Stimulated activated CD8-positive, alpha-beta memory T cell treated with anti-CD3 and anti-CD28 coated beads, Interleukin-15, amount 100 ng/mL, for 4 hours (primary cell): ENCODE data around the gene FCMR.
"Not testable (repeated sequence)": the region's sequence is repeated elsewhere in the genome, so short reads cannot be mapped to it uniquely, and the experiment has no call there.

Experiments
- DNase-seq, 2 donors: peaks; one replicate each; pipeline ENCODE4 v3.0.0-alpha.2; 2020; ENCODE audit warnings: low read depth in 2 of 2

The FCMR gene

DNA sequence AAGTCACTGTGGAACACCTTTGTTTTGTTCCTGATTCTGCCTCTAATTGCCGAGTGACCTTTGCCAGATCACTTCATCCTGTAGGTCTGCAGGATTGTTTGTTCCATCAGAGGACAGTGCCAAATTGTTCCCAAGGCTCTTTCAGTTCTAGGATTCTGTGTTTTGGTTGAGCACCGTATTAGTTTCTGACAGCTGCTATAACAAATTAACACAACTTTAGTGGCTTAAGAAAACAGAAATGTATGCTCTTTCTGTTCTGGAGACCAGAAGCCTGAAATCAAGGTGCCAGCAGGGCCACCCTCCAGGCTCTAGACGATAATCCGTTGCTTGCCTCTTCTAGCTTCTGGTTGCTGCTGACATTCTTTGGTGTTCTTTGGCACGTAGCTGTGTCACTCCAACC is 27.9 kb upstream of the FCMR start:
- DNase-seq, result no peak

DNA sequence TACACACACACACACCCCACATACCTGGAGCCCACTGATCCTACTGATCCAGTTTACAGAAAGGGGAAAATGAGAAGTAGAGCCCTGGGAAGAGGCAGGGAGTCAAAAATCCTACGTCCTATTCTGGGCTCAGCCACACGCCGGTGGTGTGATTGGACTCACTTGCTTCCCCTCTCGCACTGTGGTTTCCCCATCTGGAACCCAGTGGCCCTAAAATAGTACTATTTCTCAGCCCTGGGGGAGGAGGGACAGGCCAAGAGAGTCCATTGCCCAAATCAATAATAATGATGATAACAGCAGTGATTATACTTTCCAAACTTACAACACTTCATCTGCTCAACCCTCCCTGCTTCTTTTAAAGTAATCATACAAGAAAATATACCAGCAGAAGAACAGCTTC is 27.5 kb upstream of the FCMR start:
- DNase-seq, result no peak

DNA sequence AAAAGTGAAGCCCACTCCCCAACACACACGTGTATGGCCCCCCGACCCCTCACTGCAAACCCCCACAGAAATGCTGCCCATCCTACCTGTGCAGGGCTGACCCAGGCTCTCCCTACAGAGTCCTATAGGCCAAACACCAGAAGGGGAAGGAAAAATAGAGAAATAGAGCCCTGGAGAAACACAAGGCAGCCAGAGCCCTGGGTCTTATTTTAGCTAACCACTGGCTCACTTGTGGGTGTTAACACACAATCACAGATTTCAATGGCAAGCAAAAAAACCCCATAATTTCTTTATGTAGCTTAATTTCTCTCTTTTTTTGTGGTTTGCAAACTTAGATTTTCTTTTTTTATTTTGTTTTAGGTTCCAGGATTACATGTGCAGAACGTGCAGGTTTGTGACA is 25.5 kb upstream of the FCMR start:
- DNase-seq, result no peak

DNA sequence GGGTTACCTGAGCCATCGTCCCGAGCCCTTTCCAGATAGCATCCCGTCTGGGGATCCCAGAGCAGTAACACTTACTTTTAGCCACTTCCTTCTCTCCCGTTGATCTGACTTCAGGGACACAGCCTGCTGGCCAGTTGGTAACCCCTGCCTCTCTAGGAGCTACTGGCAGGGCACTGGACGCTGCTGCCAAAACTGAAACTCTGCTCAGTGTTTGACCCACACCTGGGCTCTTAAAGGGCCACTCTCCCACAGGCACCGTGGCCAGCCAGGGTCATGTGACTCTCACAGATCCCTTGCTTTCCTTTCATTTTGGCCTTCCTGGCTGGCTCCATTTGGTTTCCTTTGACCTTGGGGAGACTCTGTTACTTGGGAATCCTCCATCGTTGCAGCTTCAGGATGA is 24.5 kb upstream of the FCMR start, which contains the start of gene PIGR:
PIGR (minus strand) TSS at position 206 of the 400 bp plus-strand sequence. CDS start 5,935 bp downstream, outside the sequence.
- no peak for DNase-seq

DNA sequence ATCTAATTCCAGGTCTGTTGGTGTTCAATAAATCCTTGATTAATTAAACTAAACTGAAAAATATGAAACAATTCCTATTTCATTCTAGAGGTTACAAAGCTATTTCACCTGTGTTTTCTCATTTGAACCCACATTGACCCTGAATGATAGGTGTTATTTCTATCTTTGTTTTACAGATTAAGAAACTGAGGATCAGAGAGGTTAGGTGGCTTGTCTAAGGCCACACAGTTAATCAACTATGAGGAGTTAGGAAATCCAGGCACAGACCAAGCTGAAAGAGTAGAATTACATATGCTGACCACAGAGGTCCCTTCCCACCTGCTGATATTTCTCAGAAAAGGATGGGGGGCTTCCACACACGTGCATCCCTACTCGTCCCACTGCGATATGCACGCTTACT is 24.0 kb upstream of the FCMR start:
- DNase-seq, result no peak

DNA sequence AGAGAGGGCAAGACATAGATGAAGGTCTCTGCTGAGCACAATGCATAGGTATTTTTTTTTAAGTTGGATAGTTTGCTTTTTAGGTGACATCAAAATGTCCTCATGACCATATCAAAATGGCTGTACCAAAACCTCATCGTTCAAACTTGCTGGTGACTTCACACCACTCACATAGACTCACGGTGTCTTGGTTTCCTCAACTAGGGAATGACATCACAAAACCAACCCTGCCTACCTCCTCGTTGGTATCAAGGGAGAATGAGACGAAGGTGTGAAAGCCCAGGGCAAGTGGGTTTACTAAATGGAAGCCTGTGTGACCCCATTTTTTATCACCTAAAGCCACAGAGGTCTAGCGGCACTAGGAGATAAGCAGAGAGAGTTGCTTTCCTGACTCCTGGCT is 23.0 kb upstream of the FCMR start:
- no peak for DNase-seq

DNA sequence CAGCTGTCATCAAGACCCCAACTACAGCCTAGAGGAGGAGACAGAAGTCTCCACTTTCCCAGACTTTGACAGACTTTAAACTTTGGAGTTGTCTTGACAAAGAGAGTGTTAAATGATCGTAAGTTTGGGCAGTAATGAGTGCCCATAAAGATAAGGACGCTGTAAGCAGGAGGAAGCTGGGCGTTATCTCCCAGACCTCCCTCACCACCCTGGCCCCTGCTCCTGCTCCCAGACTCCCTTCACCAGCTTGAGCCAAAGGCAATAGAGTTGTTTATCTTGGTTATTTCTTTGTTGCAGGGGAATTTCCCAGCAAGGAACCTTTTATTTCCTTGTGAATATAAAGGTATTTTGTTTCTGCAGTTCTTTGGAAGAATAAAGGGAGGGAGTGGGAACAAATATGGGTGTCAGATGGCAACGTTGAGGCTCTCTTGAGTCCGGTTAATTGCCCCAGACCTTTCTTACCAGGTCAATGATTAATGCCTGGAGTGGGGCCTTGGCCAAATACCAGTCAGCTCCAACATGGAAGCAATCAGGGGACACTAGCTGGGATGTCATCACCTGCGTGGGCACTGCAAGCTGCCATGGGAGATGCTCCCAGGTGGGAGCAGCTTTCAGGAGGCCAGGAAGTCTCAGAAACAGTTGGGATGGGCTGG is 20.2 kb upstream of the FCMR start:
- no peak for DNase-seq

DNA sequence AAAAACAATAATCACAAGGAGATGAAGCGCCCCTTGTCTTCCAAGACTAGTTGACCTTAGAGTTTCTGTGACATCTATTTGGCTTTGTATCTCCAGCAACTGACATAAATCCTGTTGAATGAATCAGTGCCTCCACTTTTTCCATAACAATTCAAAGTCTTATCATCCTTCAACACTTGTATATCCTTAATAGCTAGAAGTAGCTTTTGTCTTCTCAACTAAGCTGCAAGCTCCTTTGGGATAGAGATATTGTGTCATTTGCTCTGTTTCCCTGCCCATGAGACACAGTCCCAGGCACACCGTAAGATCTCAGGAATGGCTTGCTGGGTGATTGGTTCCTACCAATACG is 18.8 kb upstream of the FCMR start:
- no peak for DNase-seq

DNA sequence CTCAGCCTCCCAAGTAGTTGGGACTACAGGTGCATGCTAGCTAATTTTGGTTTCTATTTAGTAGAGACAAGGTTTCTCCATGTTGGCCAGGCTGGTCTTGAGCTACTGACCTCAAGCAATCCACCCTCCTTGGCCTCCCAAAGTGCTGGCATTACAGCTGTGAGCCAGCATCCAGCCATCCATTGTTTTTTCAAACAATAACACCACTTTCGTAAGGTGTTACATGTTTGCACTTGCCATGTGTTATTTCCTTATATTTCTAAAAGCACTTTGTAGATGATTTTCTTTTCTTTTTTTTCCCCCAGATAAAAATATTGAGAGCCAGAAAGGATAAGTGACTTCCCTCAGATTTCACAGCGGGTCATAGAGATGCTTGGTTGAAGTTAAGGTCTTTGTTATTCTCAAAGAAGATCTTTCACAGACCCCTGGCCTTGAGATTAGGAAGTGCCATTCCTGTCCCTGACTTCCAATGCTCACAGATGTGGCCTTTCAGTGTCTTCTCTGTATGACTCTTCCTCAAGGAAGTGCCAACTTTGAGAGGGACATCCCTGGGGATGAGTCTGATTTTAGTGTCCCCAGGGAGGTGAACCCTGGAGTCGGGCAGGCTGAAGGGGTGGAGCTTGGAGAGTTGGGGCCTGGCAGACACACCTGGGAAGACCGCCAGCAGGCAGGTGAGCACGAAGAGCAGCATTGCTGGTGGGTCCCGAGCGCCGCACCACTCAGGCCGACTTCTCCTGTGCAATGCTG is 18.3 kb upstream of the FCMR start:
- no peak for DNase-seq

DNA sequence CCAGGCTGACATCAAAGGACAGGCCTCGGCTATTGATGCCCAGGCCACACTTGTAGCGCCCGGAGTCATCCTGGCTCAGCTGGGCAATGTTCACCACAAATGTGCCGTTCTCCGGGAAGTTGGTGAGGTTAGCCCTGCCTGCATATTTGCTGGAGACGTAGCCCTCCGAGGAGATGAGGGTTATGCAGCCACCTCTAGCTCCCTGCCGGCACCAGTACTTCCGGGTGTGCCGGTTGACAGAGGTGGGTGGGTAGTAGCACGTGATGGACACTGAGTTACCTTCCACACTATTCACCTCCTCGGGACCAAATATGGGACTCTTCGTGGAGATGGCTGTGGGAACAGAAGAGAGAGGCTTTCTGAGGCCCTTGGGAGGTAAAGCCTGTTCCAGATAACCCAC is 17.4 kb upstream of the FCMR start:
- DNase-seq, result no peak

DNA sequence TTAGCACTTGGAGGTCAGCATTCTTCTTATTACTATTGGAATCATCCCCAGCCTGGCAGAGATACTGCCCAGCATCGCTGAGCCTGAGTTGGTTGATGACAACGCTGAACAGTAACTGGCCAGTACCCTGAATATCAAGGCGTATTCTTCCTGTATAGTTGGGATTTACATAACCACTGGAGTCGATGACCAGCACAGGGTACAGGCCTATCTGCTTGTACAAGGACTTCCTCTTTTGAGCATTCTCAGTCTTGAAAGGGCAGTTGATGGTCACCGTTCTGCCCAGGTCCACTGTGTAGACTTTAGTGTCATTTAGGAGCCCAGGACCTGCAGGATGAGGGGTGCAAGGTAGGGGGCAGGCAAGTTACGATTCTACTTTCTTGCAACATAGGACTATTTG is 15.7 kb upstream of the FCMR start:
- DNase-seq, result no peak

DNA sequence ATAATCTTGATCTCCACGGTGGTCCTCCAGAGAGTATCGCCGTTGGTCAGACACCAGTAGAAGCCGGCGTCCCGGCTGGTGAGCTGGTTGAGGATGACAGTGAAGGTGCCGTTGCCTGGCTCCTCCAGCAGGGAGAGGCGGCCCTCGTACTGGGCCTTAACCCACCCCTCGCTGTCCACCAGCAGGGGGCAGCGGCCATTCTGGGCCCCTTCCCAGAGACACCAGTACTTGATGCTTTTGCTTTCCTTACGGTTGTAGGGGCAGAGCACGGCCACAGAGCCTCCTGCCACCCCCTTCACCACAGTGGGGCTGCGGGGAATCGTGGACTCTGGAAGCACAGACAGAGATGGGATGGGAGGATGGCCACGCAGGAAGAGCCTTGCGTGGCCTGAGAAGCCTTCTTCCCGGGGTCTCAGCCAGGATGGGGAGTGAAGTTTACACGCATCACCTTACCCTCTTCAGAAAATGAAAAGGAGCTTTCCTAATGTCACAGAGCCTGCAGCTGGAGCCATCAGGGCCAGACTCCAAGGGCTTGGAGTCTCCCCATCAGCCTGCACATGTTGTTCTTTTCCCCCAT is 13.8 kb upstream of the FCMR start:
- DNase-seq, result no peak

DNA sequence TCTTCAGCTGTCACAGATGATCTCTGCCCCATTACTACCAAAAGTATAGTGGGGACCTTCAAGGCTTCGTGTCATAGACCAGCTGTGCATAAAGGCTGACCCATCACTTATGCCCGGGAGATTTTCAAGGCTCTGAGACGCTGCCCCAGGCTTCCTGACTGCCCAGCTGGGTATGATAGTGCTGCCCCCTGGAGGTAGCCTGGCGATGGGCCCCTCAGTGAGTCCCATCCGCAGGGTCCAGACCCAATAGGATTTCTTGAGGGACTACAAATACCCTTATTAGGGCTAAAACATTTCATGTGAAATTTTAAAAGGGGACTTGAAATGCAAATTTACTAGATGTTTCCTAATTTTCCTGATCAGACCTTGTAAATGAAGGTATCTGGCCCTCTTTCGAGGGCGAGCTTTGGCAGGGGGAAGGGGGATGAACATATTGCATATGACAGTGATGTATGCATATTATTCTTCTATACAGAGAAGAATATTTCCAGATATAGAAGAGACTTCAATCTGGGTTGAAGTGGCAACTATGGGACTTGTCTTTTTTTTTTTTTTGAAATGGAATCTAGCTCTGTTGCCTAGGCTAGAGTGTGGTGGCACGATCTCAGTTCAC is 11.7 kb upstream of the FCMR start:
- no peak for DNase-seq

DNA sequence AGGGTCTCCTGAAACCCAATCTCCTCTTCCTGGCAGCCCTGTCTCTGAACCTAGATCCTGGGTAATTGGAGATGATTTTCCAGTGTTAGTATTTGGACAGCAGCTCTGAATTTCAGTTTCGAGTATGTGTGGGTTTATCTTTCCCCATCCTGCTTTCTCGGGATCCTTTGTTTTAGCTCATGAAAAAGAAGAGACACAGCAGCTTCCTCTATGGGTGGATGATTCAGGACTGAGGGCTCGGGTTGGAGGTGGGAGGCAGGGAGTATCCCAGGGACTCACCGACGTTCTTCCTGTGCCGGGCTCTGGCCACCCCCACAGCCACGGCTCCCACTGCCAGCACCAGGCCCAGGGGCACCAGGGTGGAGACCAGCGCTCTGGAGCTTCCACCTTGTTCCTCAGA is 10.4 kb upstream of the FCMR start:
- no peak for DNase-seq

DNA sequence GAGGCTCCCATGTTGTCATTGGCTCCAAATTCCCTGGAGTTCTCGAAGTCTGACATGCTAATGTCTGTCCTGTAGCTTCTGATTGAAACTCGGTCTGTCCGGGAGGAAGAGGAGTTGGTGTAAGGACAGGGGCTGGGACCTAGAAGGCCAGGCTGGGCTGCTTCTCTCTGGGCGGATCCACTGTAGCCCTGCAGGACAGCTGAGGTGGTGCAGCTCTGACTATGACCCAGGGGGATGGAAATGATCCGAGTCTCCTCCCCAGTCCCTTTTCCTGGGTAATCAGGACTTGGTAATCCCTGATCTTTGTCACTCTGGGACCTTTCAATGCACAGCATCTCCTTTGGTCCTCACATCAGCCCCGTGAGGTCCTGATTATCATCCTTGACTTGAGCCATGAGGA is 10.0 kb upstream of the FCMR start:
- no peak for DNase-seq

DNA sequence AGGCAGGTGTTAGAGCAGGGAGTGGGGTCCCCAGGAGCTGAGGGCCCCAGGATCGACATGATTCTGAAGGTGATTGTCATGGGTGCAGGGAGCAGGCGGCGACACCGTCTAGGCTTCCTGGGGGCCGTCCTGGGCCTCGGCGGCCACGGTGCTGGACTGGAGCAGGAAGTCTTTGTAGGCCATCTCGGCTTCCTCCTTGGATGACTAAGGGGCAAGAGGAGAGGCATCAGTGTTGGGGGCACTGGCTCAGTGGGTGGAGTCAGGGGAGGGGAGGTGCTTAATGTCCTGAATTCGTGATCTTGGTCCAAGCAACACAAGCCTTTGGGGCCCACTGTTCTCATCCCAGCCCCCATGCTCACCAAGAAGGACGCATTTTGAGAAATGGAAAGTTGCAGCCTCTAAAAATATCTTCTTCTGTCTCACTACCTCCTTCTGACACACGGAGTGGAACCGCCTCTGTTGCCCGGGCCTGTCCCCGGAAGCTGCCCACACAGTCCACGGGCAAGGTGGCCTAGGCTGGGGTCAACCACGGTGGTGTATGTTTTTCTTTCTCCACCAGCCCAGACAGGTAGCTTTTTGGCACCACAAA is 8.6 kb upstream of the FCMR start:
- no peak for DNase-seq

DNA sequence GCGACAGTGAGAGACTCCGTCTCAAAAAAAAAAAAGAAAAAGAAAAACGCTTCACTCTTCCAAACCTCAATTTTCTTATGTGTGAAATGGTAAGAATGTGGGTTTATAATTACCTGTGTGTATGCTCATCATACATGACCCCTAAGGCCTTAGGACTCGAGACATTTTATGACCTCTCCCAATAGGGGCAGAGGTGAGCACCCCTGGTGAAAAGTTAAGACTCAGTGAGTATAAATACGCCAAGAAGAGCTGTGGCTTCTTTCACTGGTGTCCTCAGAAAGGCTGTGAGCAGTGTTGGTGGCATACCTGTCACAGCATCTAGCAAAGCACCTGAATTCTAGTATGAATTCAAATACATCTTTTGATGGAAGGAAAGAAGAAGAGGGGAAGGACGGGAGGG is 7.8 kb upstream of the FCMR start:
- no peak for DNase-seq

DNA sequence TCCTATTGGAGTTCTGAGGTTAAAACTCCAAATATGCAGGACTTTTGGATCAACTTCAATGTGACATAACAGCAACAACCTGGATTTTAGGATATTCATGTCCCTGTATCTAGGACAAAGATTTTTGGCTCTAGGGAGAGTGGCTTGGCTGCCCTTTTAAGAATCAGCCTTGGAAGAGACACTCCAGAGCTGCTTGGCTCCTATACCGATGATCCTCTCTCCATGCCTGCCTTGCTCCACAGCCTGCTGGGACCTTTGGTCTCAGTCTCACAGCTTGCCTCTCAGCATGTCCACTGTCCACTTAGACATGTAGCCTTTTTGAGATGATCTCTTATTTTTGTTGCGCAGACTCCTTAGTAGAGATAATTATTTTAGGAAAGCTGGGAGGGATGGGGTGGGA is 4.5 kb upstream of the FCMR start:
- DNase-seq, result no peak

DNA sequence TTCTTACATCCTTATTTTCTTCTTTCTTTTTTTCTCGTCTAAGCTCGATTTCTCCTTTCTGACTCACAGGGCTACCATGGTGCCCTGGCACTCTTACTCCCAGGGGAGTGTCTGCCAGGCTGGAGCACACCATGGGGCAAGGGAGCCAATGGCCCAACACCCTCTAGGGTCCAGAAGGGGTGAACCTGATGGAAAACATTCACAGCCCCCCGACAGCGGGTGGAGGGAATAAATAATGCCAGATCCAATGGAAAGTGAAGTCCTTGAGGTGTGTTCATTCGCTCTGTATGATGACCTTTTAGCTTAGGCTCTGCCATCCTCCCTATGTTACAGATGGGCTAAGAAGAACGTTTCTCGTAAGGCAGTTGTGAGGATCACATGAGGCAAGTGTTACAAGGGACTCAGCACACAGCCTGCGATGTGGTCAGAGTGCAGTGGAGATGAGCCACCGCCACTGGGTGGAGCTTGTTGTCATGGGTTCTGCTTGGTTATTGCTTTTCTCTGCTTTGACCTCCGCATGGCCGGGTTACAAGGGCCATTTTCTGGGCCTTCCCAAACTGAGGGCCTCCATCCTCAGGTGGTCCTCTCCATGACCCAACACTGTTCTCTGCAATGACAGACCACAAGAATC is 3.5 kb upstream of the FCMR start:
- DNase-seq, result no peak

DNA sequence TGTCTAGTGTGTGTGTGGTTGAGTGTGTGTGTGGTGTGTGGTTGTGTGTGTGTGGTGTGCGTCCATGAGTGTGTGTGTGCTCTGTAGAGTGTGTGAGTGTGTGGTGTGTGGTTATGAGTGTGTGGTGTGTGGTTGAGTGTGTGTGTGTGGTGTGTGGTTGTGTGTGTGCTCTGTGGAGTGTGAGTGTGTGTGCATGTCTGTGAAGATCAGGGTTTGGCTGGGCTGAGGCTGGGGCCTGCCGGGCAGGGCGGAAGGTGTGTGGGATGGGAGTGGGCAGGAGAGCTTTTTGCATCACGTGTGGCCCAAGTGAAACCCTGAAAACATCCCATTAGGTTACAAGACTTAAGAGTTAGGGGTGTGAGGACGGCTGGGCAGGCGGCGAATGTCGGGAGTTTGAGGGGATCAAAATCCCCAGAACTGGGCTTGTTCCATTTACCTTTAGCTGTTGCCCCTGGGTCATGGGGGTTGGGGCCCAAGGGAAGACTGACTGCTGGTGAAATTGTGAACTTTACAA is 2.9 kb upstream of the FCMR start:
- no peak for DNase-seq

DNA sequence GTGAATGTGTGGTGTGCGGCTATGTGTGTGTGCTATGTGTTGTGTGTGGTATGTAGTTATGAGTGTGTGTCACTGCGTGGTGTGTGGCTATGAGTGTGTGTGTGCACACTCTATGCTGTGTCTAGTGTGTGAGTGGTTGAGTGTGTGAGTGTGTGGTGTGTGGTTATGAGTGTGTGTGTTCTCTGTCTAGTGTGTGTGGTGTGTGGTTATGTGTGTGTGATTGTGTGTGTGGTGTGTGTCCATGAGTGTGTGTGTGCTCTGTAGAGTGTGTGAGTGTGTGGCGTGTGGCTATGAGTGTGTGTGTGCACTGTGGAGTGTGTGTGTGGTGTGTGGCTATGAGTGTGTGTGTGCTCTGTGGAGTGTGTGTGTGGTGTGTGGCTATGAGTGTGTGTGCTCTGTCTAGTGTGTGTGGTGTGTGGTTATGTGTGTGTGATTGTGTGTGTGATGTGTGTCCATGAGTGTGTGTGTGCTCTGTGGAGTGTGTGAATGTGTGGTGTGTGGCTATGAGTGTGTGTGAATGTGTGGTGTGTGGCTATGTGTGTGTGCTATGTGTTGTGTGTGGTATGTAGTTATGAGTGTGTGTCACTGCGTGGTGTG is 2.3 kb upstream of the FCMR start:
- not testable (repeated sequence) for DNase-seq
